ENCODE measurements around the gene ZNF112.
"Not testable (repeated sequence)": the region's sequence is repeated elsewhere in the genome, so short reads cannot be mapped to it uniquely, and the experiment has no call there.

Gene ZNF112

DNA sequence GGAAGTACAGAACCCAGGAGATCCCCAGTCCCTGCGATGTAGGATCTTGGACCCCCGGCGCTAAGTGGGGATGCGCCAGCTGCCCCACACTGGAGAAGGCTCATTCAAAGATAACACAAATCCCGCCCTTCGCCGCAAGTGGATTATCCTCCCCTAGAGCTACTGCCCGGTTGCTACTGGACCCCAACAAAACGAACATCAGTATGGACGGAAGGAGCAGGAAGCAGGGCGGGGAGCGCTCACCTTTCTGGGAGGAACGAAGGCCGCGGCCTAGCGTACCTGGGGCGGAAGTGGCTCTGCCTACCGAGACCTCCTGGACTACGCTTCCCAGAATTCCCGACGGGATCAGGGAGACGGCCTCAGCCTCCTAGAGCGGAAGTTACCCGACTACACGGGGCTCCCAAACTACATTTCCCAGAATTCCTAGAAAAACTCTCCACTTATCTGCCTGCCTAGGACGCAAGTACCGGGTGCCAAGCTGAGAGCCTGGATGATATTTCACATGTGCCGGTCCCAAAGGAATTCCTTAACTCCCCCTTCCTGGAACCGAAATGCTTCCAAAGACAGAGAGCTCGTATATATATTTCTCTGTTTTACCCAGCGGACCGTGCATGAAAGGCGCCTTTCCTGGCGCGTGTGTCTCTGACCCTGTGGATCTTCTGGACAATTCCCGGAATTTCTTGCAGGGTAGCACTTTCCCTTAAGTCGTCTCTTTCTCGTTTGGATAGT, at the start of gene ZNF112:
Gene ZNF112 (minus strand): TSS at position 298 of the 729 bp plus-strand sequence. CDS start 16,141 bp downstream, outside the sequence.
- peak; percentile 94 for DNase-seq

DNA sequence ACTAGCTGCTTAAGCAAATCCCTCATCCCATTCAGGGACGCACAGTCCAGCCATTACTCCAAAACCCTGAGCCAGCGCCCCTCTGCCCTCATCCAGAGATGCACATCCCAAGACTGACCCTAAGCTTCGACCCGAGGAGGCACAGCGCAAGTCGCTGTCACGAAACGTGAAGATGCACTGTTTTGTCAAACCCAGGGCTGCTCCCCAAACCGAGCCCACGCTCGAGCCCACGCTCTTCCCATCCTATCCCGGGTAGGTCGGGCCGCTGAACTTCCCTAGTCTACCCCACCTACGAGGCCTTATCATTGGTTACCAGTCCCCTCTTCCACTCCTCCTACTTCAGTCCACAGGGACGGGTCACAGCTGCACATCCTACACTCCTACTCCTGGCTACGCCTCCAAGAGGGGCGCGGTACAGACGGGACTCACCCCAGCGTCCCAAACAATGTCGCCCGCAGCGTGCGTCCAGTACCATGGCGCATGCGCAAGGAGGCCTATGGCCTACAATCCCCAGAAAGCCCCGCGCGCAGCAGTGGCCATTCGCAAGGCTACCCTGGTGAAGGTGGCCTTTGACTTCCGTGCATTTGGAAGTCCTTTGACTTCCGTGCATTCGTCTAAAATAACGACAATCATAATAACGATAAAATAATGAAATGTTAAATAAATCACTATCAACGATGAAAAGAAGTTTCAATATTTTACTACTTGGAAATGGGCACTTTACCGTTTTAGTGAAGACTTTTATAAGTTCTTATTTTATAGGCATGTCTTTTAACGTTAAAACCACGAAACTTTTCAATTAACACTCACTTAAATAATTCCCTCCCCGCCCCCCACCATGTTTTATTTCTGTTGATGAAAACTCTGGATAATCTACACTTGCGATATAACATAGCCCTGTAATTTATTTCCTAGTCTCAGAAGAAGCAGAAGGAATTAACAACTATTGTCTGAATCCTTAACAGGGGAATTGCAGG, 44.9 kb upstream of the ZNF112 start, which contains the start of gene ZNF285:
Gene ZNF285 (minus strand): TSS at position 470 of the 977 bp plus-strand sequence. CDS start 4,395 bp downstream, outside the sequence.
- DNase-seq = no peak

DNA sequence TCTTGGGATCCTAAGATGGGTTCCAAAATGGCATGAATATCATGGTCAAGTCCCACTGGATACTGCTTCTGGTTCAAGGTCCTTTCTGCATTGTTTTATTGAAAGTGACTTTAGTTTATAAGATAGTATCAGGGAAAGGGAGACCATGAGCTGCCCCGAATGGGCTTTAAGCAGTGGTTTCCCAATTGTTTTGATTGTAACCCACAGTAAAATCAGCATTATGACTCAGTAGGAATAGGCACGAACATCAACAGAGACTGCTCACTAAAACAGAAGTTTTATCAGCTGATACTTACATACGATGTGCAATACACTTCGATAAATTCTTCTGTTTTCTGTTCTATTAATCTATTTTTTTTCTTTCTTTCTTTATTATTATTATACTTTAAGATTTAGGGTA, 32.8 kb upstream of the ZNF112 start:
- DNase-seq = not testable (repeated sequence)

DNA sequence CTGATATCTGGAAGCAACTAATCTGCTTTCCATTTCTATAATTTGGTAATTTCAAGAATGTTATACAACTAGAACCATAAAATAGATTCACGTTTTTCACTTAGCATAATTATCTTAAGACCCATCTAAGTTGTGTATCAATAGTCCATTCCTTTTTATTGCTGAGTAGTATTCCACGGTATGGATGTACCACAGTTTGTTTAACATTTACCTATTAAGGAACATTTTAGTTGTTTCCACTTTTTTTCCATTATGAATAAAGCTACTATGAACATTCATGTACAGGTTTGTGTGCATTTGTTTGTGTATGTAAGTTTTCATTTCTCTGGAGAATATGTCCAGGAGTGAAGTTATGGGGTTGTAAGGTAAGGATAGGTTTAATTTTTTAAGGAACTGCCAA, 18.3 kb upstream of the ZNF112 start:
- no peak for DNase-seq

DNA sequence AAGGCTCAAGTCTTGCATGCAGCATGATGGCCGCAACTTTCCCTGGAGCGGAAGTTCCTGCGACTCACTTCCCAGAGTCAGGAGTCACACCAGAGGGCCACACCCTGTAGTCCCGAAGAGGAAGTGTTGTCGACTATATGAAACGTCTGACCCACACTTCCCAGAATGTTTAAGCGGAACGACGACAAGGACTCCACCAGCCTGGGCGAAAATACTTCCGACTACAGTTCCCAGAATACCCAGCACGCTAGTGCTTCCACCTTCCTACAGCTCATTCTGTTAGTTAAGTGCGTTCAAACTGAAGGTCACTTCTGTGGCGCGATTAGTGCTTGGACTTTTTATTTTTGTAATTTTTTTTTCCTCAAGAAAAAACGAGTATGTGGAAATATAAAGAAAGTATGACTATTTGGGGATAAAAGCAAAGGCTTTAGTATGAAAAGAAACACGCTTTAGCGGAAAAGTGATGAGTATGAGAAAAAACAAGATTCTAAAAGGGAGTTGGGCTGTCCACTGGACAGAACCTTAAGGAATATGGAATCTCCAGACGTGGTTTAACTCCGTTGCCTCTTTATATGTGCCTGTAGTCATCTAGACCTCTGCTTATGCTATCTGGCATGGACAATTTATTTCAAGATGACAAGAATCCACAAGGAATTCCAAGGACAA, 15.5 kb upstream of the ZNF112 start:
- no peak for DNase-seq

DNA sequence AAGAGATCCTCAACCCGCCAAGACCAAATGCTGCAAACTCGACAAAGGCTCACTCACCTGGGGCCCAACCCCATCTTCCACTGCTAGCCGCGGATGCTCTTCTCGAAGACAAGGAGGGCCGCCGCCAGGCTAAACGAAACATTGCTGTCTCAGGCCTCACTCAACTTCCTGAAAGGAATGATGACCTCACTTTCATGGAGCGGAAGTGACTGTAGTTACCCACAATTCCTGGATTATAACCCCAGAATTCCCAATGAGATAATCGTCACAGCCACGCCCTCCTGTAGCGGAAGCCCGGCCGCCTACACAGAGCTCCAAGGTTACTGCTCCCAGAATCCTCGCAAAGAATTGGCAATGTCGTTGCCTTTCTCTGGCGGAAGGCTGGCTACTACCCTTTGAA, 10.5 kb upstream of the ZNF112 start:
- DNase-seq = no peak

DNA sequence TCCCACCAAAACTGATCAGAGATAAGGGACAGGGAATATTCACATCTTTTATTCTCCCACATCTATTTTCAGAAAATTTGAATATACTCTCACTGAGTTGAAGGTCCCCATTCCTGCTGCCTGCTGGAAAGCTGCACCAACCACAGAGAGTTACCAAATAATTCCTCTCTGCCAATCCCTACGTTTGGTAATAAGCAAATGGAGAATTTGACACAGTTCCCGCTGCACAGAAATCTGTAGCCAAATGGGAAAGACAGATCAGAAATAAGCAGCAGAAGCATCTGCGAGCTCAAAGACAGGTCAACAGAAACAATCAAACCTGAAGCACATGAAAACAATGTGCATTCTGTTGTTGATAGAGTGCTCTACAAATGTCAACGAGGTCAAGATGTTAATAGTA, 9.9 kb downstream of the ZNF112 start:
- DNase-seq = no peak

DNA sequence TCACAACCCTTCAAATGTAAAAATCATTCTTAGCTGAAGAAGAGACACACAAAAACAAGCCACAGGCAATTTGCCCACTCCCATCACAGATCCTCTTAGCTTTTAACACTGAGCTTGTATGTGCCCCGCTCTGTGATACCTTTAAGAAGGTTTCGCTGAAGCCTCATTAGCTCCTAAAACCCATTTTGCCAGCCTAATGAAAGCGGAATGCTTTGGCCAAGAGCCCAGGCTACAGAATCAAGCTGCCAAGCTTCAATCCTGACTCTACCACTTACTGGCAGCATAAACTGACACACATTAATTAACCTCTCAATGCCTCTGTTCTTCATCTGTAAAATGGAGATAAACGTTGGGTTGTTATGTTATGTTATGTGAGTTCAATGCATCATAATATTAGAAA, 10.5 kb downstream of the ZNF112 start:
- no peak for DNase-seq

DNA sequence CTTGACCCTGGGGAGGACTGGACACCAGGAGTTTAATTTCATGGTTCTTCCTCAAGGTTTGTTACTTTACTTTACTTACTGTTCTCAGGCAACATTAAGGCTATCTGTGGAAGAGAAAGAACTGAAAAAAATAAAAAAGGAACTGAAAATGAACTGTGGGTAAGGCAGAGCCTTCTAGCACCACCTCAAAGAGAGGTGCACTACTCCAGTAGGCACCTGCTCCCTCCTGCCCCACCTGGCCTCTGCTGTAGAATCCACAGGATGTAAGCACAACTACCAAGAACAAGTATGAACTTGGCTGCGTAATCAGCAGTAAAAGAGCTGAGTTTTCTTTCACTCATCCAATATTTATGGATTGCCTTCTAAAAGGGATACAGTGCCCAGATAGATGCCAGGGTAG, 12.2 kb downstream of the ZNF112 start:
- DNase-seq = no peak

DNA sequence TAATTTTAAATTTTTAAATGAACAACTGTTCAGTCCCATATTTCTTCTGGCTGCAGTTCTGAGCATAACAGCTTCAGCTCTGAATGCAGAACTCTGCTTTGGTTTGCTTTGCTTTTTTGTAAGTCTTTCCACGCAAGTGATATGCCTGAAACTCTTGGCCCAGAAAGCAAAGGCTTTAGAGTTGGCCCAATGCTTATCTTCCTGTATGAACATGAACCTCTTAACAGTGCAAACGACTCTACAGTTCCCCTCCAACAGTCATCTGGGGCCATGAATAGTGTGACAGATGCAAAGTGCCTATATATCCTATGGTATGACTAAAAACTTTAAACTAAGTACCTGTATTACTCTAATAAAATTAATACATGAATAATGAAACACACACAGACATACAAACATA, 14.7 kb downstream of the ZNF112 start:
- DNase-seq = no peak

DNA sequence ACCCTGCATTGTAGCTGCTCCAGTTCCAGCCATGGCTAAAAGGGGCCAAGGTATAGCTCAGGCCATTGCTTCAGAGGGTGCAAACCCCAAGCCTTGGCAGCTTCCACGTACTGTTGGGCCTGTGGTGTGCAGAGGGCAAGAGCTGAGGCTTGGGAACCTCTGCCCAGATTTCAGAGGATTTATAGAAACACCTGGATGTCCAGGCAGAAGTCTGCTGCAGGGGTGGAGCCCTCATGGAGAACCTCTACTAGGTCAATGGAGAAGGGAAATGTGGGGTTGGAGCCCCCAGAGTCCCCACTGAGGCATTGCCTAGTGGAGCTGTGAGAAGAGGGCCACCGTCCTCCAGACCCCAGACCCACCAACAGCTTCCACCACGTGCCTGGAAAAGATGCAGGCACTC, 21.8 kb downstream of the ZNF112 start:
- not testable (repeated sequence) for DNase-seq

DNA sequence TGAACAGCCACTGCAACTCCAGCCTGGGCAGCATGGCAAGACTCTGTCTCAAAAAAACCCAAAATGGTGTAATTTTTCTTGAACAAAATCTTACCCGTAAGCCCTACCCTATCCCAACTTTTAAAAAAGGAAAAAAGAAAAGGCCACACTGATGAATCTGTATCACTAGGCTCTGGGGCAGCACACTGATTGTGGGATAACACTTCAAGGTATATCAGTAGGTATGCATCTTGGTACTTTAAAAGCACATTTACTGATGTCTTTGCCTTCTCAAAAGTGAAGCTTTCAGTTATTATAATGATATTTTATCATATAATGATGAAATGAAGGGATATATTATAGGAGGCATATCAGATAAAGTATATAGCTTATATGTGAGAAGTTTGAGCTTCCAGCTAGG, 24.3 kb downstream of the ZNF112 start:
- DNase-seq = no peak

DNA sequence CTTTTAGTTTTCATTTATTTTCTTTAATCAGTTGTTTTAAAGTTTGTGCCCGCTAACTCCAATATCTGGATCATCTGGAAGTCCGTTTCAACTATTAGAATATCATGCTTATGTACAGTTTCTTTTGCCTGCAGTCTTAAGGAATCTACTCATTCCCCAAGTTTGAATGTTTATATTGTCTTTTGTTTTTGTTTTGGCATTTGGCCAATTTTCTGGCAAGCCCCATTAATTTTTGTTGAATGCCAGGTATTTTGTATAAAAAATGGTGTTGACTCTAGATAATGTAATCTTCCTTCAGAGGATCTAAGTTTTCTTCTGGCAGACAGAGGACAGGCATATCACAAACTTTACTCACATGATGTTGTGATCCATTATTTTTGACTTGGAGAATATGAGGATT, 40.6 kb downstream of the ZNF112 start:
- no peak for DNase-seq

DNA sequence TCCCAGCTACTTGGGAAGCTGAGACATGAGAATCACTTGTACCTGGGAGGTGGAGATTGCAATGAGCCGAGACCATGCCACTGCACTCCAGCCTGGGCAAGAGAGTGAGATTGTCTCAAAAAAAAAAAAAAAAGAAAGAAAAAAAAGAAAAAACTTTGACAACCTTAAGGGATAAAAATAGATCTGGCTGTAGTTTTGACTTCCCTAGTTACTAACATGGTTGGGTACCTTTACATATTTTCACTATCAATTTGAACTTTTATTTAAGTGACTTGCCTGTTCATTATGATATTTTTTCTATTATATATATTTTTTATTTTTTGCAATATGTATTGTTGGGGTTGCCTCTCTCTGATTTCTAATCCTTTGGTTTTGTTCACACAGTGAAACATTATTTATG, 43.2 kb downstream of the ZNF112 start:
- no peak for DNase-seq

DNA sequence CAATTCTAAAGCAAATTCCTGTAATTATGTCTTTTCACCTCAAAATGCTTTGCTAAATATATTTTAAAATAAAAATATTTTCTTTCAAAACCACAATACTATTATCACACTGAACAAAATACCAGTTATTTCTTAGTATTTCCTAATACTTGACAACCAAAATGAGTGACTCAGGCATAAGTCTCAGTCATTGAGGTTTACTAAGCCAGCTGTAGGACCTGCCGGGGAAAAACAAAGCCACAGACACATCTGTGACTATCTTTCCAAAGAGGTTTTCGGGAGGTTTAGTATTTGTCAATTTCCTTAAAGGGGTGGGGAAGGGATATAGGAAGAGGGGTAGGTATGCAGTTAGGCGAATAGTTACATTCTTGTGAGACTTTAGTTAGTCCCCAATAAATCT, 48.5 kb downstream of the ZNF112 start:
- no peak for DNase-seq

DNA sequence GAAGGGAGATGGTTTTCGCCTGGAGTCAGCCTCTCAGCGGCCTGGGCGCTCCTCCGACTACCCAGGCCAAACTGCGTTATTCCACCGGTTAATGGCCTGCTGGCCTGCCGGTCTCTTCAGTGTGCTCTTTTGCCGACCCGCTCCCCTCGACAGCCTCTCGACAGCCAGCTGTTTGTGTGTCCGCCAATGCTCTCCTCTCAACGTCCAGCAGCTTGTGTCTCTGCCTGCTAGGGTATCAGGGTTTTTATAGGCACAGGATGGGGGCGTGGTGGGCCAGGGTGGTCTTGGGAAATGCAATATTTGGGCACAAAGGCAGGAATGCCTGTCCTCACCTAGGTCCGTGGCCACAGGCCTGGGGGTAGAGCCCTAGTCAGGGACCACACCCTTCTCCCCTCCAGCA, 50.2 kb downstream of the ZNF112 start:
- no peak for DNase-seq

DNA sequence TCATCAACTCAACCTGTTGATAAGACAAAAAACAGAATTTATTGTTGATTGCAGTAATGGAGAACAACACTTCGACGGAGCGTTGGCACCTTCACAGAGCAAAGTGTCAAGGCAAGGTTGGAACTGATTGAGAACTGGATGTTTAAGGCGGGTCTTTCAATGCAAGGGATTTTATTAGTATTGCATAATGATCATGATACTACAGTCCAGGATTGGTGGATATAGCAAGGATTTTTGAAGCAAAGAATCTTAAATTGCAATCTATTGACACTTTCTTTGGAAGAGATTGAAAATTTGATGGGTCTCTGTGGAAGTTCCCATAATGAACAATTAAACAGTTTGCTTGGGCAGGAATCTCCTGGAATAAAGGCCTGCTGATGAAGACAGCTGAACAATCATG, 51.0 kb downstream of the ZNF112 start:
- no peak for DNase-seq

DNA sequence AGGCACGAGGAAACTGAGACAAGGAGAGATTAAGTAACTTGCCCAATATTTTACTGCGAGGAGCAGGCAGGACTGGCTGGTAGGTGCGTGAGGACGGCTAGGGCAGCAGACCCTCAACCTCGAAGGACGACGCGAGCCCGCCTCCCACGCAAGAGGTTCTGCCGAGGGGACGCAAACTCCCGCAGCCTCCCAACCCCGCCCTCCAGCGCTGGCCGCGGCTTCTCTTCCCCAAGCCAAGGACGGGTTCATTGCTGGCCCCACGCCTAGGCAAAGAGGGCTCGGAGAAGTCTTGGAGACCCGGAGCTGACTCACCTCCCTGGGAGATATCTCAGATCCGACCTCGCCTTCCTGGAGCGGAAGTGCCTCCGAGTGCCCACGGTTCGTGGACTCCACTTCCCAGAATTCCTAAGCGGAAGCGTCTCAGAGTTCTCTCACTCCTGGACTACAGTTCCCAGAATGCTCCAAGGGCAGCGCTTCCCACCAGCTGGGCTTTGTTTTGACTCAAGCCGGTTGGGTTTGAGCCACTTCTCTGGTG, 51.8 kb downstream of the ZNF112 start, which contains the start of gene ZNF235:
Gene ZNF235 (minus strand): TSS at position 367 of the 535 bp plus-strand sequence. CDS start 1,621 bp downstream, outside the sequence.
- peak; percentile 48 for DNase-seq

DNA sequence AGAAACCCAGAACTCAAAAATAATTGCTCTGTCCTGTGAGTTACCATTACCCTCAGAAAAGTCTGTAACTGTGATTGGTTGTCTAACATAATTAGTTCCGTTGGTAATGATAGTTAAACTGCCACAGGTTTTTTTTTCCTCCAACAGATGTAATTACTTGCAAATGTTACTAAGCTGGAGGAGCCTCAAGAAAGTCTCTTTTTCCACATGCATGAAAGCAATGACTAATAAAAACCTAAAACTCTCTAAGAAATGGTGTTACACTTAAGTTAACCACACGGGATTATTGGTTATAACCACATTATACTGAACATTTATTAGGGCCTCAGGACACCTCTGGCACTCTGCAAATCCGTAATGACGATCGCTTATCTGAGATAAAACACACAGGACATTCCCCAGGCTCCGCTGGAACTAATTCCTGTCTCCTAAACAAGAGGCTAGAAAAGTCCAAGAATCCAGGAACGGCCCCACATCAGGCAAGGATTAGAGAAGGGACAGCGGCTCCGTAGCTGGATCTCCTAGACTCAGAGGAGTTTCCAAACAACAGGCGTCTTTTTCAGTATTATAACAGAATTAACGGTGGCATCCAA, 52.4 kb downstream of the ZNF112 start:
- no peak for DNase-seq

DNA sequence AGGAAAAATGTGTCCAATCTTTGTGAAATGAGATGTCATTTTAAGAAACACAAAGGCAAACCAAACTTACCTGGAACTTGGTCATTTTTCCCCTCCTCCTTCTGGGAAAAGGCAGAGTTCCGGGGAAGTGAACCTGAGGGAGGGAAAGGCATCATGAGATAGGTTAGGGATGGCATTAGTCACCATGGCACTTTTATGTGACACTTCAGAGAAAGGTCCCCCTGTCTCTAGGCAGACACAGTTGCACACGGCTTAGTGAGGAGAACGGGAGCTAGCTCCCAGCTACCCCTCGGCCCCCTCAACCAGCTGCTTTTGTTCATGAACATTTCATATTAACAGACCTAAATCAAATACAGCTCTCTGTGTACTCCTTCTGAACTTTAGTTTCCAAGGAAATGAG, 53.2 kb downstream of the ZNF112 start:
- DNase-seq = no peak

DNA sequence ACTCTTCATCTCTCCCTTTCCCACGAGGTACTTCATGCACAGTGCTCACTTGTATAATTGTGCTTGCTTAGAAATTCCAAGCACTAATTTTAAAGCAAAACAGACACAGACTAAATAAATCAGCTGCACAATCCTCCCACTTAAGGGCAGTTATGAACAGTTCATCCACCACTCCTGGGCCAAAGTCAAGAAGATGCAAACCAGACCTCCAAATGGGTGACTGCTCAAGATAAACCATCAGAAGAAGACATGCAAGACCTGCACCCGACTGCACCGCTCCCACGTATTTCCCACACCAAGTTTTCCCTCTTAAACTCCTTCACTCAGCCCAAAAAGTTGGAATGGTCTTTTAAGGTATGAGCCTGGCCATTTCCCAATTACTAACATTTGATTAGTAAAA, 71.5 kb downstream of the ZNF112 start:
- DNase-seq = no peak

DNA sequence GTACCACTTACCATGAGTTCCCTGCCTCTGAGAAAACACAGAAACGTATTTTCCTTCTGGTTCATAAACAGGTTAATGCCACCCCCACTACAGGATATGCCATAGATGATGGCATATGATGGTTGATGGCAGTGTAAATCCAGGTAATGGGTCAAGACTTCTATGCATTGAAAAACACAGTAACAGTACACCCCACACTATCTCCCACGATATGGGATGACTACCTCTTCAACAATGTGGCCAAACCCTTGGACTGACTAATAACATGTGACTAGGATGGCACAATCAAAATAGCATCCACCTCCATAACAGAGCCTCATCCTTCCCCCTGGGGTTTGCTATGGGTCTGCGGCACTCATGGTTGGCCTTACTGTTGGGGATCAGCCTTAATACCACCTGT, 73.6 kb downstream of the ZNF112 start:
- no peak for DNase-seq

DNA sequence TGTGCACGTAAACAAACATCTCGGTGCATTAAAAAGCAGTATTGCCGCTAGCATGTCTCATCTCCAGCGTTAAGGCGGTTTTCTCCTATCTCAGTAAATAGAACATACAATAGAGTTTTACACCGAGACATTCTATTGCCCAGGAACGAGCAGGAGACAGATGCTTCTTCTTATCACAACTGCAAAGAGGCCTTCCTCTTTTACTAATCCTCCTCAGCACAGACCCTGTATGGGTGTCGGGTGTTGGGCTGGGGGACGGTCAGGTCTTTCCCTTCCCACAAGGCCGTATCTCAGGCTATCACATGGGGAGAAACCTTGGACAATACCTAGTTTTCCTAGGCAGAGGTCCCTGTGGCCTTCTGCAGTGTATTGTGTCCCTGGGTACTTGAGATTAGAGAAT, 75.6 kb downstream of the ZNF112 start:
- DNase-seq = no peak

Data from NCI-H1436 treated with DMSO at 0.1 percent for 48 hours (cell line).